SK-N-SH (cell line): ENCODE results near the gene MCC. TPM values are rescaled to one million over a fixed set of nuclear protein-coding genes. Genes with fewer than 3 reads are reported as not detected.
A peak's percentile ranks its signal among the peaks of the same experiment; 100 is the strongest.

ENCODE experiments used
- CTCF ChIA-PET: fragments of 300-600, 350-600 bp; formaldehyde crosslinking; extraction: SDS; loops from one replicate; lab custom pipeline; 2021; lab: Yijun Ruan, JAX
- POLR2A ChIA-PET: fragments of 350-600 bp; sonication (Branson Sonifier 250); formaldehyde crosslinking; extraction: SDS; loops from one replicate; lab custom pipeline; 2020; ENCODE audit warnings: antibody characterized with exemption, inconsistent platforms; lab: Yijun Ruan, JAX
- DNase-seq: peaks from one replicate; pipeline ENCODE4 v3.0.0; 2012
- H2AFZ ChIP-seq: fragments of 200-600 bp; sonication (generic); 2 replicates; pipeline ENCODE4 v1.8.1; 2016; ENCODE audit warnings: antibody characterized with exemption, mild to moderate bottlenecking, low read depth
- H3F3A ChIP-seq: fragments of 200-600 bp; sonication (generic); replicated peaks from 2 replicates; pipeline ENCODE3; 2016; ENCODE audit warnings: antibody characterized with exemption, mild to moderate bottlenecking; ENCODE audit not compliant: insufficient read depth
- H3K27ac ChIP-seq, 2 experiments: fragments of 200-500 bp in 1 of 2; fragments of 200-600 bp in 1 of 2; sonication (Bioruptor generic) in 1 of 2; sonication (generic), shearing (Covaris generic) in 1 of 2; 2 replicates each; pipeline versions ENCODE4 v1.5.1 to v1.6.1; 2014 to 2016; ENCODE audit warnings: low read depth in 2 of 2, inconsistent platforms in 1 of 2, low read length in 1 of 2, mild to moderate bottlenecking in 1 of 2, mixed read lengths in 1 of 2
- H3K27me3 ChIP-seq: fragments of 200-600 bp; sonication (generic), shearing (Covaris generic); 2 replicates; pipeline ENCODE4 v1.6.1; 2016; ENCODE audit warnings: mixed run types; ENCODE audit not compliant: insufficient read depth
- H3K36me3 ChIP-seq, 2 experiments: fragments of 200-500 bp in 1 of 2; fragments of 200-600 bp in 1 of 2; sonication (Bioruptor generic) in 1 of 2; sonication (generic) in 1 of 2; replicated peaks in 1 of 2; 2 replicates each; pipeline versions ENCODE3 to v1.5.1; 2014 to 2016; ENCODE audit warnings: low read length in 1 of 2, mild to moderate bottlenecking in 1 of 2; ENCODE audit not compliant: insufficient read depth in 2 of 2, control insufficient read depth in 1 of 2
- H3K4me1 ChIP-seq, 2 experiments: fragments of 200-500 bp in 1 of 2; fragments of 200-600 bp in 1 of 2; sonication (Bioruptor generic) in 1 of 2; sonication (generic), shearing (Covaris generic) in 1 of 2; 2 replicates each; pipeline versions ENCODE4 v1.5.1 to v1.6.1; 2014 to 2016; ENCODE audit warnings: low read depth in 1 of 2, low read length in 1 of 2, mixed run types in 1 of 2; ENCODE audit not compliant: insufficient read depth in 2 of 2, control insufficient read depth in 1 of 2
- H3K4me2 ChIP-seq: fragments of 200-600 bp; sonication (generic), shearing (Covaris generic); 2 replicates; pipeline ENCODE4 v1.6.1; 2017; ENCODE audit warnings: mixed run types
- H3K4me3 ChIP-seq, 2 experiments: fragments of 200-500 bp in 1 of 2; fragments of 200-600 bp in 1 of 2; sonication (Bioruptor generic) in 1 of 2; sonication (generic), shearing (Covaris generic) in 1 of 2; 2 replicates each; pipeline versions ENCODE4 v1.5.1 to v1.8.1; 2014 to 2016; ENCODE audit warnings: low read depth in 2 of 2, inconsistent platforms in 1 of 2, low read length in 1 of 2, mild to moderate bottlenecking in 1 of 2, mixed read lengths in 1 of 2, moderate library complexity in 1 of 2
- H3K79me2 ChIP-seq: fragments of 200-600 bp; sonication (generic); 2 replicates; pipeline ENCODE4 v1.8.1; 2017; ENCODE audit warnings: mild to moderate bottlenecking; ENCODE audit not compliant: insufficient read depth
- H3K9ac ChIP-seq: fragments of 200-600 bp; sonication (generic); 2 replicates; pipeline ENCODE4 v1.6.1; 2017; ENCODE audit warnings: mixed run types
- H3K9me2 ChIP-seq: fragments of 200-600 bp; sonication (generic); 2 replicates; pipeline ENCODE4 v1.6.1; 2017; ENCODE audit warnings: mixed run types
- H3K9me3 ChIP-seq: fragments of 200-600 bp; sonication (generic); 2 replicates; pipeline ENCODE4 v1.6.1; 2017; ENCODE audit warnings: mixed run types, mild to moderate bottlenecking, moderate library complexity
- H4K20me1 ChIP-seq: fragments of 200-600 bp; sonication (generic); 2 replicates; pipeline ENCODE4 v1.6.1; 2017; ENCODE audit warnings: mild to moderate bottlenecking, mixed run types; ENCODE audit not compliant: insufficient read depth
- CHD2 ChIP-seq: fragments of 150-350 bp; IDR thresholded peaks from 2 replicates; pipeline ENCODE4 v1.6.1; 2018; ENCODE audit warnings: low read length; ENCODE audit not compliant: partially characterized antibody
- ELF1 ChIP-seq: IDR thresholded peaks from 2 replicates; pipeline ENCODE4 v1.4.0; 2012
- EP300 ChIP-seq, 2 experiments: IDR thresholded peaks; 2 replicates each; pipeline versions ENCODE4 v1.4.0 to v1.6.1; 2012; ENCODE audit warnings: borderline replicate concordance in 1 of 2, low read depth in 1 of 2, low read length in 1 of 2
- EZH2phosphoT487 ChIP-seq: fragments of 200-600 bp; sonication (generic); IDR thresholded peaks from 2 replicates; pipeline ENCODE4 v1.6.1; 2017; ENCODE audit warnings: low read depth, mixed run types, mild to moderate bottlenecking, antibody characterized with exemption, moderate library complexity, borderline replicate concordance
- FOXJ3 ChIP-seq: sonication (generic); formaldehyde crosslinking; IDR thresholded peaks from 2 replicates; pipeline ENCODE4 v1.5.1; 2020; ENCODE audit warnings: mild to moderate bottlenecking, missing genetic modification reagents
- FOXM1 ChIP-seq: IDR thresholded peaks from 2 replicates; pipeline ENCODE4 v1.4.0; 2012; ENCODE audit warnings: low read depth, mild to moderate bottlenecking
- GABPA ChIP-seq: IDR thresholded peaks from 2 replicates; pipeline ENCODE4 v1.4.0; 2012; ENCODE audit warnings: low read depth, mild to moderate bottlenecking
- GATA2 ChIP-seq: sonication (generic); formaldehyde crosslinking; IDR thresholded peaks from 2 replicates; pipeline ENCODE4 v1.5.0; 2020; ENCODE audit warnings: mild to moderate bottlenecking, missing genetic modification reagents
- IRF3 ChIP-seq: fragments of 150-350 bp; IDR thresholded peaks from 2 replicates; pipeline ENCODE4 v1.6.1; 2016; ENCODE audit warnings: mild to moderate bottlenecking, low read depth, low read length
- JUND ChIP-seq: IDR thresholded peaks from 2 replicates; pipeline ENCODE4 v1.4.0; 2012
- MAX ChIP-seq: IDR thresholded peaks from 2 replicates; pipeline ENCODE4 v1.4.0; 2012; ENCODE audit warnings: low read depth
- MEF2A ChIP-seq: IDR thresholded peaks from 2 replicates; pipeline ENCODE4 v1.4.0; 2012; ENCODE audit warnings: low read depth, borderline replicate concordance
- PBX3 ChIP-seq: IDR thresholded peaks from 2 replicates; pipeline ENCODE4; 2012
- POLR2AphosphoS5 ChIP-seq: IDR thresholded peaks from 2 replicates; pipeline ENCODE4 v1.6.1; 2012; ENCODE audit warnings: low read depth, low read length
- RCOR1 ChIP-seq: fragments of 150-350 bp; IDR thresholded peaks from 2 replicates; pipeline ENCODE4 v1.6.1; 2017; ENCODE audit warnings: antibody characterized with exemption, low read length
- SIN3A ChIP-seq: IDR thresholded peaks from 2 replicates; pipeline ENCODE4 v1.6.1; 2012; ENCODE audit warnings: low read depth, mild to moderate bottlenecking, low read length, moderate library complexity, borderline replicate concordance
- TAF1 ChIP-seq: IDR thresholded peaks from 2 replicates; pipeline ENCODE4 v1.6.1; 2012; ENCODE audit warnings: low read depth, mild to moderate bottlenecking, low read length, moderate library complexity, borderline replicate concordance
- TEAD4 ChIP-seq: IDR thresholded peaks from 2 replicates; pipeline ENCODE4 v1.4.0; 2012; ENCODE audit warnings: mild to moderate bottlenecking, borderline replicate concordance; ENCODE audit not compliant: insufficient read depth
- USF1 ChIP-seq: IDR thresholded peaks from 2 replicates; pipeline ENCODE4 v1.4.0; 2012; ENCODE audit warnings: low read depth, borderline replicate concordance
- YY1 ChIP-seq: IDR thresholded peaks from 2 replicates; pipeline ENCODE4 v1.4.0; 2012; ENCODE audit warnings: low read depth, mild to moderate bottlenecking
- WGBS: methylation state at CpG from one replicate; pipeline ENCODE4 v1.1.6; 2017; ENCODE audit warnings: low lambda C conversion rate; 5-methylcytosine and 5-hydroxymethylcytosine counted together
- polyA plus RNA-seq, 3 experiments: library from polyadenylated mRNA; depleted of rRNA; stranded (reverse); fragments of >200 nt; gene quantifications; 2 replicates each; pipeline ENCODE4 v1.2.3, GENCODE V29; 2012

The MCC gene
- polyA plus RNA-seq, 1 of the 3 experiments (the other 2 are of a cell fraction): 3.6 TPM

GRCh38 chr5:113246361-113246870 is 241.8 kb downstream of the MCC start:
- Histone ChIP-seq H3K27ac (peak overlapping the region in 1 of 2 experiments; percentile 30; a peak in 1 of 4 replicates), H3K9me2 (no peaks in the 10 kb centered on the region), H2AFZ (peak overlapping the region; percentile 16; the same call in 1 of the 2 replicates), H3K27me3 (no peaks in the 10 kb centered on the region), H4K20me1 (no peaks in the 10 kb centered on the region), H3K4me1 (peaks cover 0 to 17% of the 10 kb centered on the region in 2 experiments; a peak in 1 of 4 replicates), H3K9ac (no peak overlapping the region), H3K4me3 (no peak overlapping the region), H3K79me2 (no peaks in the 10 kb centered on the region), H3K9me3 (no peaks in the 10 kb centered on the region), H3F3A (no peaks in the 10 kb centered on the region), H3K4me2 (no peak overlapping the region), H3K36me3 (no peaks in the 10 kb centered on the region)
- WGBS: 60% methylated on average over 5 of the region's 5 CpGs
- DNase-seq: no peak
- ChIA-PET POLR2A (no interaction called here), CTCF (interaction anchor here (0.7 to 1.4 kb wide), 4 partner anchors 10 to 46 kb away, joined by 3 to 4 read pairs (median 4); no protein-coding TSS in a partner anchor)
- TF ChIP-seq MAX (no peak), PBX3 (no peak), GATA2 (CRISPR knock-in tag) (no peak), USF1 (no peak), TEAD4 (no peak), TAF1 (no peak), JUND (no peak), EP300 (IDR thresholded peaks at IDR 0.05; ENCODE audit: borderline replicate concordance in 1 of 2, low read depth in 1 of 2, low read length in 1 of 2) (no peak)

- H3K9ac ChIP-seq: no peak overlapping the region
- 42% methylated on average over 2 of the region's 2 CpGs for WGBS
- TF ChIP-seq SIN3A: no peak
- no peak for TF ChIP-seq PBX3
- TF ChIP-seq FOXM1: no peak
- no peak for TF ChIP-seq RCOR1
- TF ChIP-seq FOXJ3 (CRISPR knock-in tag): no peak
- no peak for TF ChIP-seq POLR2AphosphoS5
- TF ChIP-seq GATA2 (CRISPR knock-in tag): no peak
- TF ChIP-seq GABPA: no peak
- TF ChIP-seq ELF1: no peak
- no peak for TF ChIP-seq MEF2A
- no peak for TF ChIP-seq EZH2phosphoT487
- TF ChIP-seq IRF3: no peak
- TF ChIP-seq USF1: no peak
- no peak for TF ChIP-seq CHD2
- TF ChIP-seq YY1: no peak
Measured at GRCh38 chr5:113245427-113246225, 242.6 kb downstream of the MCC start.

More at GRCh38 chr5:113245427-113246225, 242.6 kb downstream of the MCC start:
- Histone ChIP-seq H3K79me2 (no peaks in the 10 kb centered on the region), H4K20me1 (no peaks in the 10 kb centered on the region), H2AFZ (peak overlapping the region; percentile 16; the same call in 1 of the 2 replicates), H3K9me3 (no peaks in the 10 kb centered on the region), H3K4me3 (no peak overlapping the region), H3K27ac (no peak overlapping the region; a peak in 1 of 4 replicates), H3K27me3 (no peaks in the 10 kb centered on the region), H3K9me2 (no peaks in the 10 kb centered on the region), H3K4me2 (no peak overlapping the region), H3K36me3 (no peaks in the 10 kb centered on the region), H3K4me1 (peaks cover 0 to 19% of the 10 kb centered on the region in 2 experiments; a peak in 1 of 4 replicates), H3F3A (no peaks in the 10 kb centered on the region)
- no peak for DNase-seq
- CTCF ChIA-PET: interaction anchor here (0.7 to 1.4 kb wide), 3 partner anchors 30 to 45 kb away, joined by 3 to 4 read pairs (median 3); no protein-coding TSS in a partner anchor
- POLR2A ChIA-PET: no interaction called here
